ENCODE data around the gene GTPBP10. TPM values are rescaled to one million over a fixed set of nuclear protein-coding genes. Genes with fewer than 3 reads are reported as not detected.

GTPBP10 gene
- total and polyA plus RNA-seq, 2 donors (not counting 1 experiment from before 2014, with no cell fraction given) = 13.4 to 24.7 TPM

GRCh38 chr7:90407484-90407821 is 60.9 kb downstream of the GTPBP10 start:
- Histone ChIP-seq H4K20me1 (ENCODE audit: control insufficient read depth, extremely low read depth, insufficient read depth, low read length) (no peaks in the 10 kb centered on the region), H3K36me3 (ENCODE audit: control insufficient read depth, insufficient read depth, low read length) (peaks cover 5% of the 10 kb centered on the region), H3K4me3 (replicated peaks in 1 of 4; ENCODE audit: control extremely low read depth in 1 of 4, insufficient read depth in 1 of 4, low read depth in 3 of 4, low read length in 4 of 4) (no peak overlapping the region), H3K4me1 (ENCODE audit: control insufficient read depth, extremely low read depth, insufficient read depth, low read length) (no peaks in the 10 kb centered on the region), H3K4me2 (ENCODE audit: extremely low read depth, insufficient read depth, low read length) (no peak overlapping the region), H3K9me3 (ENCODE audit: control insufficient read depth, insufficient read depth, low read depth, low read length) (no peaks in the 10 kb centered on the region), H2AFZ (ENCODE audit: low read length) (no peak overlapping the region), H3K27me3 (ENCODE audit: control insufficient read depth, insufficient read depth, low read length) (no peaks in the 10 kb centered on the region), H3K79me2 (ENCODE audit: control insufficient read depth, insufficient read depth, low read length) (peaks cover 45% of the 10 kb centered on the region), H3K9ac (ENCODE audit: insufficient read depth, low read length) (no peak overlapping the region), H3K27ac (ENCODE audit: insufficient read depth, low read length) (no peak overlapping the region)
- TF ChIP-seq EZH2 (IDR thresholded peaks at IDR 0.05; ENCODE audit: low read length, missing control alignments) = no peak
- TF ChIP-seq CTCF (conservative IDR thresholded peaks at IDR 0.05 in 1 of 2, IDR thresholded peaks at IDR 0.05 in 1 of 2; ENCODE audit: low read depth in 1 of 2, low read length in 2 of 2) = no peak
- no peak for DNase-seq (ENCODE audit: low read depth in 2 of 2)

GRCh38 chr7:90408142-90408541 is 61.6 kb downstream of the GTPBP10 start:
- no peak for DNase-seq (ENCODE audit: low read depth in 2 of 2)
- H3K79me2 ChIP-seq (ENCODE audit: control insufficient read depth, insufficient read depth, low read length) = peaks cover 51% of the 10 kb centered on the region
- H3K9ac ChIP-seq (ENCODE audit: insufficient read depth, low read length) = no peak overlapping the region
- H3K36me3 ChIP-seq (ENCODE audit: control insufficient read depth, insufficient read depth, low read length) = peaks cover 10% of the 10 kb centered on the region
- no peaks in the 10 kb centered on the region for H4K20me1 ChIP-seq (ENCODE audit: control insufficient read depth, extremely low read depth, insufficient read depth, low read length)
- no peak overlapping the region for H3K4me2 ChIP-seq (ENCODE audit: extremely low read depth, insufficient read depth, low read length)
- H3K27me3 ChIP-seq (ENCODE audit: control insufficient read depth, insufficient read depth, low read length) = no peaks in the 10 kb centered on the region
- no peak overlapping the region for H3K4me3 ChIP-seq (replicated peaks in 1 of 4; ENCODE audit: control extremely low read depth in 1 of 4, insufficient read depth in 1 of 4, low read depth in 3 of 4, low read length in 4 of 4)
- H3K27ac ChIP-seq (ENCODE audit: insufficient read depth, low read length) = no peak overlapping the region
- H2AFZ ChIP-seq (ENCODE audit: low read length) = no peak overlapping the region
- TF ChIP-seq EZH2 (IDR thresholded peaks at IDR 0.05; ENCODE audit: low read length, missing control alignments) (no peak), CTCF (conservative IDR thresholded peaks at IDR 0.05 in 1 of 2, IDR thresholded peaks at IDR 0.05 in 1 of 2; ENCODE audit: low read depth in 1 of 2, low read length in 2 of 2) (no peak)
- H3K4me1 ChIP-seq (ENCODE audit: control insufficient read depth, extremely low read depth, insufficient read depth, low read length) = no peaks in the 10 kb centered on the region
- H3K9me3 ChIP-seq (ENCODE audit: control insufficient read depth, insufficient read depth, low read depth, low read length) = no peaks in the 10 kb centered on the region

- no peaks in the 10 kb centered on the region for H3K9me3 ChIP-seq (ENCODE audit: control insufficient read depth, insufficient read depth, low read depth, low read length)
- no peak overlapping the region for H3K4me2 ChIP-seq (ENCODE audit: extremely low read depth, insufficient read depth, low read length)
- peaks cover 10% of the 10 kb centered on the region for H3K36me3 ChIP-seq (ENCODE audit: control insufficient read depth, insufficient read depth, low read length)
- peak; percentile 12 to 15 for DNase-seq (ENCODE audit: low read depth in 2 of 2)
- H2AFZ ChIP-seq (ENCODE audit: low read length) = no peak overlapping the region
- TF ChIP-seq CTCF (conservative IDR thresholded peaks at IDR 0.05 in 1 of 2, IDR thresholded peaks at IDR 0.05 in 1 of 2; ENCODE audit: low read depth in 1 of 2, low read length in 2 of 2) (no peak), EZH2 (IDR thresholded peaks at IDR 0.05; ENCODE audit: low read length, missing control alignments) (no peak)
- H3K27me3 ChIP-seq (ENCODE audit: control insufficient read depth, insufficient read depth, low read length) = no peaks in the 10 kb centered on the region
- H3K4me3 ChIP-seq (replicated peaks in 1 of 4; ENCODE audit: control extremely low read depth in 1 of 4, insufficient read depth in 1 of 4, low read depth in 3 of 4, low read length in 4 of 4) = no peak overlapping the region
- no peak overlapping the region for H3K9ac ChIP-seq (ENCODE audit: insufficient read depth, low read length)
- no peaks in the 10 kb centered on the region for H3K4me1 ChIP-seq (ENCODE audit: control insufficient read depth, extremely low read depth, insufficient read depth, low read length)
- H3K27ac ChIP-seq (ENCODE audit: insufficient read depth, low read length) = no peak overlapping the region
- no peaks in the 10 kb centered on the region for H4K20me1 ChIP-seq (ENCODE audit: control insufficient read depth, extremely low read depth, insufficient read depth, low read length)
- H3K79me2 ChIP-seq (ENCODE audit: control insufficient read depth, insufficient read depth, low read length) = peaks cover 48% of the 10 kb centered on the region
Observed at GRCh38 chr7:90409667-90410066, 63.2 kb downstream of the GTPBP10 start.

All from fibroblast of lung (primary cell).